Activated CD8-positive, alpha-beta memory T cell treated with anti-CD3 and anti-CD28 coated beads for 24 hours (primary cell): ENCODE data around the gene YDJC.
"Not testable (repeated sequence)": the region's sequence is repeated elsewhere in the genome, so short reads cannot be mapped to it uniquely, and the experiment has no call there.

ENCODE experiments used
- DNase-seq: peaks from one replicate; pipeline ENCODE4 v3.0.0-alpha.2; 2020

The YDJC gene

GRCh38 chr22:21631025-21631424 lies 1.2 kb upstream of the YDJC start:
- no peak for DNase-seq

- DNase-seq: no peak
Observed at GRCh38 chr22:21628386-21629254, 1.2 kb downstream of the YDJC start.

- DNase-seq: no peak
Observed at GRCh38 chr22:21626735-21627469, 2.9 kb downstream of the YDJC start.

GRCh38 chr22:21626073-21626734 lies 3.6 kb downstream of the YDJC start:
- no peak for DNase-seq

GRCh38 chr22:21624880-21625791 lies 4.7 kb downstream of the YDJC start:
- DNase-seq: no peak

- DNase-seq: peak; percentile 74
Observed at GRCh38 chr22:21624120-21624879, 5.5 kb downstream of the YDJC start.

GRCh38 chr22:21623648-21623970 lies 6.2 kb downstream of the YDJC start:
- DNase-seq: no peak

GRCh38 chr22:21622919-21623647 lies 6.7 kb downstream of the YDJC start:
- DNase-seq: no peak

GRCh38 chr22:21622011-21622918 lies 7.6 kb downstream of the YDJC start:
- DNase-seq: no peak

- no peak for DNase-seq
Observed at GRCh38 chr22:21621025-21621424, 8.8 kb downstream of the YDJC start.

GRCh38 chr22:21617337-21617736 lies 12.5 kb downstream of the YDJC start:
- DNase-seq: not testable (repeated sequence)

- DNase-seq: no peak
Observed at GRCh38 chr22:21615731-21616130, 14.1 kb downstream of the YDJC start.

GRCh38 chr22:21613553-21614233 lies 16.1 kb downstream of the YDJC start:
- DNase-seq: no peak

GRCh38 chr22:21612858-21613257 lies 17.0 kb downstream of the YDJC start:
- DNase-seq: no peak

GRCh38 chr22:21611210-21611977 lies 18.4 kb downstream of the YDJC start:
- no peak for DNase-seq

- DNase-seq: not testable (repeated sequence)
Observed at GRCh38 chr22:21609556-21610157, 20.2 kb downstream of the YDJC start.

- no peak for DNase-seq
Observed at GRCh38 chr22:21606775-21607174, 23.0 kb downstream of the YDJC start.

GRCh38 chr22:21605887-21606564 lies 23.8 kb downstream of the YDJC start:
- DNase-seq: no peak
